SKM-1 treated with dmso at 0.1 percent for 144 hours (cell line): ENCODE data around the gene GLI1.

Experiments
- DNase-seq: peaks from one replicate; lab custom pipeline; 2025; ENCODE audit not compliant: unreplicated experiment; lab: John Stamatoyannopoulos, UW

The GLI1 gene

GRCh38 chr12:57518176-57518919, 58.8 kb downstream of the GLI1 start:
- no peak for DNase-seq

GRCh38 chr12:57518920-57519795, 59.6 kb downstream of the GLI1 start:
- no peak for DNase-seq

GRCh38 chr12:57519796-57520052, 60.1 kb downstream of the GLI1 start:
- DNase-seq: no peak

- DNase-seq: peak; percentile 81
These were observed 60.7 kb downstream of the GLI1 start, which contains the start of gene DDIT3 for GRCh38 chr12:57520053-57520818. Gene DDIT3, minus strand, starts transcription at chr12:57520514. Its CDS starts 3,108 bp downstream, at chr12:57517406.

- no peak for DNase-seq
These were observed 62.0 kb downstream of the GLI1 start for GRCh38 chr12:57521525-57522010.
